Mucosa of descending colon (tissue), 3 donors: ENCODE measurements around the gene PGLYRP1. TPM values are rescaled to one million over a fixed set of nuclear protein-coding genes. Genes with fewer than 3 reads are reported as not detected.

Source experiments
- ATAC-seq: fragments of 200-7000 bp; cut with Tn5 transposase; one replicate; pipeline ENCODE4 v1.9.1; 2020; ENCODE audit warnings: mild to moderate bottlenecking, moderate library complexity
- DNase-seq, 3 donors: peaks; one replicate each; pipeline ENCODE4 v3.0.0-alpha.2; 2020
- H3K36me3 ChIP-seq: fragments of 200-600 bp; one replicate; pipeline ENCODE4 v1.8.0; 2021; ENCODE audit warnings: low read depth, mild to moderate bottlenecking
- H3K4me1 ChIP-seq: fragments of 200-600 bp; one replicate; pipeline ENCODE4 v1.8.0; 2021; ENCODE audit warnings: low read depth, mild to moderate bottlenecking
- H3K4me3 ChIP-seq: fragments of 200-600 bp; one replicate; pipeline ENCODE4 v1.8.0; 2021; ENCODE audit warnings: mild to moderate bottlenecking
- H3K9me3 ChIP-seq: fragments of 200-600 bp; one replicate; pipeline ENCODE4 v1.8.0; 2021; ENCODE audit warnings: mild to moderate bottlenecking
- intact Hi-C, 2 donors: fragments of 100-400 bp; cut with DNase I in 1 of 2; cut with micrococcal nuclease in 1 of 2; formaldehyde crosslinking; loops; one replicate each; pipeline versions ENCODE4 v1.11.0 to v1.11.1; 2022; cut with DNase I, micrococcal nuclease
- total RNA-seq, 3 donors: library from RNA; stranded (reverse); fragmentation: NEBNext Ultra II Directional in 2 of 3; extraction: Animal tissue kit (Norgen Biotek cat#: 25700) in 2 of 3; gene quantifications; one replicate each; pipeline versions ENCODE4 v1.2.1 to v1.2.4, GENCODE V29; 2021 to 2023
- TF ChIP-seq, protein P1 (sequence below): fragments of 200-600 bp; IDR thresholded peaks from one replicate; pipeline ENCODE4 v1.8.0; 2022; ENCODE audit warnings: antibody characterized with exemption, mild to moderate bottlenecking
- donor health status: DM: no; HTN: no; CAD: no; lungs with moderate emphysema.
- donor health status: DM: no; HTN: no; CAD: no.
- donor health status: DM: no; HTN: yes; CAD: no.

Gene PGLYRP1
- total RNA-seq, 3 donors from 2014 or later: not detected

DNA sequence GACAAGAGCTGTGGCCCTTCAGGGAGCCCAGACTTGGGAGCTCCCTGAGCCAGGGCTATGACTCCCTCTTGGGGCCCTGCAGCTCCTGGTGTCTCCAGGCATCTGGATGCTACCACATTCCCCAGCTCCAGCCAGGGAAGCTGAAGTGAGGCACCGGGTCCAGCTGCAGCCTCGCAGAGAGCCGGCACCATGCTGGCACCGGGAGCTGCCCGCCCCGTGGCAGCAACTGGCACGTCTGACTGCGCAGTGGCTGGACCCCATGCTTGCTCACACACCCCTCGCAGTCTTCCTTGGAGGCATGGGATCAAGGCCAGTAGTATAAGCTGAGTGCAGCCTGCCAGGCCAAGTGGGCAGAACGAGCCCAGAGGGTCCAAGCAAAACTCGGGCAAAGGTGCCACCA, 10.5 kb upstream of the PGLYRP1 start:
- Histone ChIP-seq H3K9me3 (no peaks in the 10 kb centered on the region), H3K4me1 (no peaks in the 10 kb centered on the region), H3K36me3 (no peaks in the 10 kb centered on the region), H3K4me3 (no peak overlapping the region)
- DNase-seq (no peak), ATAC-seq (no peak)
- TF ChIP-seq, protein P1, sequence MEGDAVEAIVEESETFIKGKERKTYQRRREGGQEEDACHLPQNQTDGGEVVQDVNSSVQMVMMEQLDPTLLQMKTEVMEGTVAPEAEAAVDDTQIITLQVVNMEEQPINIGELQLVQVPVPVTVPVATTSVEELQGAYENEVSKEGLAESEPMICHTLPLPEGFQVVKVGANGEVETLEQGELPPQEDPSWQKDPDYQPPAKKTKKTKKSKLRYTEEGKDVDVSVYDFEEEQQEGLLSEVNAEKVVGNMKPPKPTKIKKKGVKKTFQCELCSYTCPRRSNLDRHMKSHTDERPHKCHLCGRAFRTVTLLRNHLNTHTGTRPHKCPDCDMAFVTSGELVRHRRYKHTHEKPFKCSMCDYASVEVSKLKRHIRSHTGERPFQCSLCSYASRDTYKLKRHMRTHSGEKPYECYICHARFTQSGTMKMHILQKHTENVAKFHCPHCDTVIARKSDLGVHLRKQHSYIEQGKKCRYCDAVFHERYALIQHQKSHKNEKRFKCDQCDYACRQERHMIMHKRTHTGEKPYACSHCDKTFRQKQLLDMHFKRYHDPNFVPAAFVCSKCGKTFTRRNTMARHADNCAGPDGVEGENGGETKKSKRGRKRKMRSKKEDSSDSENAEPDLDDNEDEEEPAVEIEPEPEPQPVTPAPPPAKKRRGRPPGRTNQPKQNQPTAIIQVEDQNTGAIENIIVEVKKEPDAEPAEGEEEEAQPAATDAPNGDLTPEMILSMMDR: no peak
- intact Hi-C loops: loop anchor here in 1 of 2 donors (10.0 kb wide), 1 partner anchor 231 kb away; no protein-coding TSS in a partner anchor

DNA sequence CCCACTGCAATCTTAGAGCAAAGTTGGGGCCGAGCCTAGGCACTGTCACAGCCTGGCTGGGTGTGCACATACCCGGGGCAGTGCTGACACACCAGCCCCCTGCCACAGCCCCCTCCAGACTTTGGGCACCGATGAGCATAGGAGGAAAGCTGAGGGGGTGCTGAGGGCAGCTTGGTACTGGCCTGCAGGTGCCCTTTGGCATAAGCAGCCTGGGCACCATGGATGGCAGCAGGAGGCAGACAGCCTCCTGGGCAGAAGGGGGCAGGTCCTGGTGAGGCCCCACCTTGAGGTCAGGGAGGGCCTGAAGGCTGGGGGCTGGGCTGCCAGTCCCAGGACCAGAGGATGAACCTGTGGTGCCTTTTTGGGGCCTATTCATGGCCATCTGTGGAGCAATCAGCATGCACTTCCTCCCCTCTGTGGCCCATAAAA, 9.8 kb upstream of the PGLYRP1 start:
- Histone ChIP-seq H3K9me3 (no peaks in the 10 kb centered on the region), H3K4me3 (no peak overlapping the region), H3K4me1 (no peaks in the 10 kb centered on the region), H3K36me3 (no peaks in the 10 kb centered on the region)
- DNase-seq (no peak), ATAC-seq (no peak)
- intact Hi-C loops: loop anchor here in 1 of 2 donors (10.0 kb wide), 1 partner anchor 232 kb away; no protein-coding TSS in a partner anchor
- TF ChIP-seq, protein P1: no peak

DNA sequence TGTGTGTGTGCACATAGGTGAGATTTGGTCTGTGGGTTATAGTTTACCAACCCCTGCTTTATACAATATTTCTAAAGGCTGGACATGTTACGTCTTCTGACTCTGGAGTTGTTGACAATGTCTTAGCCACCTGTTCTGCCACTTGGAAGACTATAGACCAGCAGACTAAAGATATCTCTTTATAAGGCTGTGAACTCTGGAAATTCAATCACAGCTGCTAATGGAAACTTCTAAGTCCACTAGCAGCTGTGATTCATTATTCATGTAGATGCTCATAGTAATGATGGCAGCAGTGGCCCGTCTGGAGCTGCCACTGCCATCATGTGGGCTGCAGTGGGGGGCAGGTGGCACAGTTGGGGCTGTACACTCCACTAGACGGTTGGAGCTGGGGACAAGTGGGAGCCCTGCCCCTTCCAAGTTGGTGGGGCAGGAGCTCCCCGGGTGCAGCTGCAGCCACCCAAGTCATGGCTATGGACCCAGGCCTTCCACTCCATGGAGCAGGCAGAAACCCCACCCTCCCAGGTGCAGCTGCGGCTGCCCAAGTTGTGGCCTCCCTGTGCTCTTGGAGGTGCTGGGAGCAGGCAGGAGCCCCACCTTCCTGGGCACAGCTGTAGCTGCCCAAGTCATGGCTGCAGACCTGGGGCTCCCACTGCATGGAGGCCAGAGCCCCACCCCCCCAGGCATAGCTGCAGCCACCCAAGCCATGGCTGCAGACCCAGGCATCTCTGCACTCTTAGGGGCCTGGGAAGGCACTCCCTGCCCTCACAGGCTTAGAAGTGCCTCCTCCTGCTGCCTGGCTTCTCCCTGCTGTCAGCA, 9.1 kb upstream of the PGLYRP1 start:
- no peak overlapping the region for H3K4me3 ChIP-seq
- no peaks in the 10 kb centered on the region for H3K36me3 ChIP-seq
- no peak for ATAC-seq
- DNase-seq: no peak
- intact Hi-C loops: loop anchor here in 1 of 2 donors (10.0 kb wide), 1 partner anchor 233 kb away; no protein-coding TSS in a partner anchor
- H3K9me3 ChIP-seq: no peaks in the 10 kb centered on the region
- TF ChIP-seq, protein P1: no peak
- no peaks in the 10 kb centered on the region for H3K4me1 ChIP-seq

DNA sequence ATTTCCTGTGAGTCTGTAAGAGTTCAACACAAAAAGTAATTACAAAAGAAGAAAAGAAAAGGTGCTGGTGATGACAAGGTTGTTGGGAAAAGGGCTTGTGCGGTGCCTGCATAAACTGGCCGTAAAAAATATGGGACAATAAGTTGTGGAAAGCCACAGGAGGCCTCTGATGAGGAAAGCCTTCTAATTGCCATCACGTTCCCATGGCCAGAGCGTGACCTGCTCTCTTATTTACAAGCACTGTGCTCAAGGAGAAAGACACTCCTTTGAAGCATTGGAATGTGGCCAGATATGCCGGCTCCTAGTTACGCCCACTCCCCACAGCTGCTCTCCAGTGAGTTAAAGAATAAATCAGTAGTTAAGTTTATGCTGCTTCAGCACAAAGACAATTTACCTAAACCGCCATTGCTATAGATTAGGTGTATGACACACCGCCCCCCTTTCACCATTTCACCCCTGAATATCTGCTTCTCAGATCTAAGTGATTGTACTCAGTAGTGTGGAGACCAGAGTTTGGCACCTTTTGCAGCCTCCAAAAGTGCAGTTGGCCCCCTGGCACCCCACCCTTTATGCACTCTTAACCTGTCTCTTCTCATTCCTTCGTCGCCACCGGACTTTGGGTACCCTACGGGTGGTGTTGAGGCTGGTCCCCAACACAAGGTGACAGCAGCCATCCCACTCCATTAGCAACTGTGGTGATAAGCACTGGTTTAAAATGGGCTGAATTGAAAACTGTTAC, 8.1 kb upstream of the PGLYRP1 start:
- Histone ChIP-seq H3K36me3 (no peaks in the 10 kb centered on the region), H3K4me3 (no peak overlapping the region), H3K9me3 (no peaks in the 10 kb centered on the region), H3K4me1 (no peaks in the 10 kb centered on the region)
- ATAC-seq (no peak), DNase-seq (no peak)
- TF ChIP-seq, protein P1: no peak
- intact Hi-C loops: loop anchor here in 1 of 2 donors (10.0 kb wide), 1 partner anchor 234 kb away; no protein-coding TSS in a partner anchor

DNA sequence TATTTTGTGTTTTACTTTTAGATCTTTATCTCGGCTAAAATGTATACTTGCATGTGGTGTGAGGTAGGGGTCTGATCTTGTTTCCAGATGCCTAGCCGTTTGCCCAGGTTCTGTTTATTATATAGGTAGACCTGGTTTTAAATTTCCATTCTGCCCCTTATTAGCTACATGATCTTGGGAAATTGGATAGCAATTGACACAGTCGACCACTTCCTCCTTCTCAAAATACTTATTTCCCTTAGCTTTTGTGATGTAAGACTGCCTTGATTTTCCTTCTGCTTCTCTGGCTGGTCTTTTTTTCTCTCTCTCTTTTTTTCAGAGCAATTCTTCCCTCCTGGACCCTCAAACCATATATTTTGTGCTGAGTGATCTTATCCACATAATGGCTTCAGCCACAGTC, 3.0 kb upstream of the PGLYRP1 start:
- intact Hi-C loops: loop anchor here (5.0 to 10.0 kb wide), 2 partner anchors 49 to 241 kb away; no protein-coding TSS in a partner anchor
- TF ChIP-seq, protein P1: no peak

More for the DNA sequence above, 3.0 kb upstream of the PGLYRP1 start:
- H3K9me3 ChIP-seq: no peaks in the 10 kb centered on the region
- ATAC-seq (no peak), DNase-seq (no peak)
- no peaks in the 10 kb centered on the region for H3K36me3 ChIP-seq
- no peaks in the 10 kb centered on the region for H3K4me1 ChIP-seq
- no peak overlapping the region for H3K4me3 ChIP-seq
